Esophagus muscularis mucosa (tissue), 4 donors: ENCODE measurements around the gene KLHL11. TPM values are rescaled to one million over a fixed set of nuclear protein-coding genes. Genes with fewer than 3 reads are reported as not detected.
A peak's percentile ranks its signal among the peaks of the same experiment; 100 is the strongest.
"Not testable (repeated sequence)": the region's sequence is repeated elsewhere in the genome, so short reads cannot be mapped to it uniquely, and the experiment has no call there.

Experiments
- DNase-seq: peaks from one replicate; pipeline ENCODE4 v3.0.0-alpha.2; 2017; ENCODE audit errors: extremely low spot score
- H3K27ac ChIP-seq, 4 donors: fragments of 200-600 bp; sonication (generic); replicated peaks in 1 of 4; 1 replicate in 3 of 4; 2 replicates in 1 of 4; pipeline ENCODE4 v1.5.1; 2016 to 2019; ENCODE audit warnings: mild to moderate bottlenecking in 1 of 4
- H3K27me3 ChIP-seq, 4 donors: fragments of 200-600 bp; sonication (generic); one replicate each; pipeline versions ENCODE4 v1.5.1 to v1.6.0; 2016 to 2019
- H3K36me3 ChIP-seq, 4 donors: fragments of 200-600 bp; sonication (generic); one replicate each; pipeline ENCODE4 v1.5.1; 2016 to 2019
- H3K4me1 ChIP-seq, 4 donors: fragments of 200-600 bp; sonication (generic); one replicate each; pipeline ENCODE4 v1.5.1; 2016 to 2019
- H3K4me3 ChIP-seq, 4 donors: fragments of 200-600 bp; sonication (generic); 1 replicate in 2 of 4; 2 replicates in 2 of 4; pipeline ENCODE4 v1.5.1; 2016 to 2019; ENCODE audit warnings: mild to moderate bottlenecking in 4 of 4, moderate library complexity in 1 of 4
- H3K9me3 ChIP-seq, 4 donors: fragments of 200-600 bp; sonication (generic); 1 replicate in 3 of 4; 2 replicates in 1 of 4; pipeline ENCODE4 v1.5.1; 2016 to 2019
- CTCF ChIP-seq, 3 experiments: fragments of 200-600 bp in 2 of 3; fragments of 450-650 bp in 1 of 3; sonication (generic) in 2 of 3; IDR thresholded peaks; one replicate each; pipeline ENCODE4 v1.5.1; 2017 to 2019; ENCODE audit warnings: antibody characterized with exemption in 3 of 3, mild to moderate bottlenecking in 2 of 3, moderate library complexity in 1 of 3
- EP300 ChIP-seq: sonication (generic); formaldehyde crosslinking; IDR thresholded peaks from one replicate; pipeline ENCODE4 v1.6.1; 2017; ENCODE audit warnings: antibody characterized with exemption
- POLR2A ChIP-seq: fragments of 450-650 bp; IDR thresholded peaks from one replicate; pipeline ENCODE4 v1.6.1; 2017; ENCODE audit warnings: antibody characterized with exemption, moderate library complexity, mild to moderate bottlenecking, low read depth
- POLR2AphosphoS5 ChIP-seq, 2 donors: sonication (generic); formaldehyde crosslinking; IDR thresholded peaks; one replicate each; pipeline ENCODE4 v1.6.1; 2017; ENCODE audit warnings: antibody characterized with exemption in 2 of 2
- WGBS: methylation state at CpG from one replicate; pipeline ENCODE4 v1.1.5; 2018; 5-methylcytosine and 5-hydroxymethylcytosine counted together
- intact Hi-C: fragments of 100-400 bp; cut with DNase I; formaldehyde crosslinking; loops from one replicate; pipeline ENCODE4 v1.15.1; 2023
- total RNA-seq, 4 donors: library from RNA; depleted of rRNA; stranded (reverse); fragments of >200 nt; gene quantifications; one replicate each; pipeline versions ENCODE4 v1.1.0 to v1.2.1, GENCODE V29; 2016

The KLHL11 gene
- total RNA-seq, 4 donors from 2014 or later, result 12.4 to 24.2 (median 17.2) TPM

- DNase-seq, result no peak
- H3K36me3 ChIP-seq, result peaks cover 10 to 25% (median 19%) of the 10 kb centered on the region in 4 donors
- H3K9me3 ChIP-seq, result no peaks in the 10 kb centered on the region
- intact Hi-C loops, result no loop called here
- peak within 1 kb of the TSS; percentile 87 to 91 (median 87) for H3K27ac ChIP-seq
- TF ChIP-seq EP300, result no peak
- TF ChIP-seq POLR2AphosphoS5 (IDR thresholded peaks at IDR 0.05), result peak; percentile 58 to 74
- TF ChIP-seq POLR2A, result no peak
- TF ChIP-seq CTCF (IDR thresholded peaks at IDR 0.05), result no peak
- peak within 1 kb of the TSS; percentile 88 to 98 (median 91) for H3K4me3 ChIP-seq
- under 1% methylated on average over 14 of the region's 72 CpGs for WGBS
- H3K27me3 ChIP-seq, result no peaks in the 10 kb centered on the region
- H3K4me1 ChIP-seq, result peaks cover 11 to 22% (median 19%) of the 10 kb centered on the region in 4 donors
These were observed 29.2 kb downstream of the KLHL11 start, which contains the start of gene NT5C3B for GRCh38 chr17:41835800-41836549. NT5C3B (minus strand) TSS chr17:41836232; CDS start chr17:41836193, 39 bp downstream.

- 34% methylated on average over 4 of the region's 13 CpGs for WGBS
These were observed 29.9 kb downstream of the KLHL11 start for GRCh38 chr17:41835214-41835799.

GRCh38 chr17:41829961-41830360, 35.3 kb downstream of the KLHL11 start:
- H3K4me3 ChIP-seq, H3K9me3 ChIP-seq, H3K27ac ChIP-seq, intact Hi-C loops, DNase-seq, H3K27me3 ChIP-seq: not testable (repeated sequence)
- Histone ChIP-seq H3K4me1 (peaks cover 3 to 12% (median 7%) of the 10 kb centered on the region in 4 donors), H3K36me3 (peaks cover 48 to 83% (median 74%) of the 10 kb centered on the region in 4 donors)
- 82% methylated on average over 10 of the region's 10 CpGs for WGBS

More at GRCh38 chr17:41835214-41835799, 29.9 kb downstream of the KLHL11 start:
- Histone ChIP-seq H3K4me3 (peak overlapping the region; percentile 88 to 98 (median 91)), H3K36me3 (peaks cover 17 to 32% (median 26%) of the 10 kb centered on the region in 4 donors), H3K27me3 (no peaks in the 10 kb centered on the region), H3K9me3 (no peaks in the 10 kb centered on the region), H3K27ac (peak overlapping the region; percentile 87 to 91 (median 87)), H3K4me1 (peaks cover 11 to 22% (median 19%) of the 10 kb centered on the region in 4 donors)
- no peak for TF ChIP-seq POLR2A
- no peak for TF ChIP-seq POLR2AphosphoS5 (IDR thresholded peaks at IDR 0.05)
- TF ChIP-seq EP300, result no peak
- TF ChIP-seq CTCF (IDR thresholded peaks at IDR 0.05), result no peak
- intact Hi-C loops, result no loop called here
- DNase-seq, result no peak

GRCh38 chr17:41825175-41825845, 39.9 kb downstream of the KLHL11 start:
- Histone ChIP-seq H3K4me3 (no peak overlapping the region), H3K4me1 (peaks cover 0 to 4% (median 0%) of the 10 kb centered on the region in 4 donors), H3K27me3 (no peaks in the 10 kb centered on the region), H3K27ac (no peak overlapping the region), H3K36me3 (peaks cover 32 to 60% (median 55%) of the 10 kb centered on the region in 4 donors), H3K9me3 (no peaks in the 10 kb centered on the region)
- intact Hi-C loops, result no loop called here
- no peak for DNase-seq
- WGBS, result 88% methylated on average over 15 of the region's 19 CpGs
- no peak for TF ChIP-seq CTCF (IDR thresholded peaks at IDR 0.05)
- TF ChIP-seq POLR2A, result no peak
- no peak for TF ChIP-seq EP300
- TF ChIP-seq POLR2AphosphoS5 (IDR thresholded peaks at IDR 0.05), result no peak

- H3K27ac ChIP-seq, result no peak overlapping the region
- no peaks in the 10 kb centered on the region for H3K27me3 ChIP-seq
- intact Hi-C loops, result no loop called here
- peaks cover 0 to 4% (median 0%) of the 10 kb centered on the region in 4 donors for H3K4me1 ChIP-seq
- H3K4me3 ChIP-seq, result no peak overlapping the region
- no peak for DNase-seq
- no peaks in the 10 kb centered on the region for H3K9me3 ChIP-seq
- WGBS, result 76% methylated on average over 5 of the region's 7 CpGs
- peaks cover 32 to 48% (median 43%) of the 10 kb centered on the region in 4 donors for H3K36me3 ChIP-seq
- TF ChIP-seq POLR2AphosphoS5 (IDR thresholded peaks at IDR 0.05) (no peak), POLR2A (no peak)
These were observed 41.1 kb downstream of the KLHL11 start for GRCh38 chr17:41824086-41824485.
